A549 (cell line): ENCODE results near the gene DGKH. TPM values are rescaled to one million over a fixed set of nuclear protein-coding genes. Genes with fewer than 3 reads are reported as not detected.
A peak's percentile ranks its signal among the peaks of the same experiment; 100 is the strongest.

Source experiments
- ATAC-seq, 2 experiments: fragments of 200-7000 bp in 1 of 2; fragments of >200 bp in 1 of 2; cut with Nextera tagmentation in 1 of 2; cut with Tn5 transposase in 1 of 2; 3 replicates each; pipeline versions ENCODE4 v1.8.0 to v1.9.1; 2018 to 2020; ENCODE audit warnings: mild to moderate bottlenecking in 1 of 2, moderate library complexity in 1 of 2
- CTCF ChIA-PET: fragments of 300-600 bp; sonication (Branson Sonifier 250); formaldehyde crosslinking; extraction: SDS; loops from one replicate; lab custom pipeline; 2021; ENCODE audit warnings: antibody characterized with exemption, inconsistent platforms; lab: Yijun Ruan, JAX
- POLR2A ChIA-PET: fragments of 350-600 bp; formaldehyde crosslinking; extraction: SDS; loops from one replicate; lab custom pipeline; 2021; ENCODE audit warnings: antibody characterized with exemption, inconsistent platforms; lab: Yijun Ruan, JAX
- DNase-seq, 2 experiments: peaks; one replicate each; pipeline versions ENCODE4 v3.0.0 to v3.0.0-alpha.2; 2011 to 2016; ENCODE audit warnings: low read depth in 1 of 2, low spot score in 1 of 2
- FAIRE-seq: peaks from 2 replicates; lab custom pipeline; 2011; peaks lifted over from hg19 to GRCh38; lab: Jason Lieb, UNC
- H3K27ac ChIP-seq, 2 experiments: fragments of >200 bp; sonication (Bioruptor Twin); formaldehyde crosslinking; 3 replicates each; pipeline ENCODE4 v1.5.1; 2016 to 2017
- H3K4me1 ChIP-seq: fragments of >200 bp; sonication (Bioruptor Twin); formaldehyde crosslinking; 3 replicates; pipeline ENCODE4 v1.6.1; 2016
- H3K4me2 ChIP-seq: fragments of >200 bp; sonication (Bioruptor Twin); formaldehyde crosslinking; 3 replicates; pipeline ENCODE4 v1.6.1; 2016
- H3K4me3 ChIP-seq: fragments of >200 bp; sonication (Bioruptor Twin); formaldehyde crosslinking; 3 replicates; pipeline ENCODE4 v1.5.1; 2016
- H3K9me3 ChIP-seq: fragments of >200 bp; sonication (Bioruptor Twin); formaldehyde crosslinking; 3 replicates; pipeline ENCODE4 v1.6.1; 2016
- BHLHE40 ChIP-seq: IDR thresholded peaks from 2 replicates; pipeline ENCODE4 v1.6.1; 2012; ENCODE audit warnings: low read depth, low read length, inconsistent platforms
- CBX8 ChIP-seq: fragments of 200-600 bp; sonication (generic); IDR thresholded peaks from 2 replicates; pipeline ENCODE4 v1.6.1; 2016
- CEBPB ChIP-seq, 2 experiments: fragments of >200 bp in 1 of 2; sonication (Bioruptor Twin) in 1 of 2; formaldehyde crosslinking in 1 of 2; IDR thresholded peaks; 2 replicates each; pipeline ENCODE4 v1.6.1; 2012 to 2016
- CHD2 ChIP-seq: fragments of 150-350 bp; IDR thresholded peaks from 2 replicates; pipeline ENCODE4 v1.6.1; 2014; ENCODE audit warnings: low read length; ENCODE audit not compliant: partially characterized antibody
- EHF ChIP-seq: fragments of 250-450 bp; sonication (Bioruptor Pico); IDR thresholded peaks from 2 replicates; pipeline ENCODE4 v1.5.0; 2020; ENCODE audit warnings: mild to moderate bottlenecking
- FOSB ChIP-seq: fragments of 250-450 bp; sonication (Bioruptor Pico); IDR thresholded peaks from 2 replicates; pipeline ENCODE4 v1.5.0; 2020; ENCODE audit warnings: mild to moderate bottlenecking, moderate library complexity
- GATA3 ChIP-seq: IDR thresholded peaks from 2 replicates; pipeline ENCODE4 v1.6.1; 2012; ENCODE audit warnings: borderline replicate concordance
- HEYL ChIP-seq: fragments of 250-450 bp; sonication (Bioruptor Pico); IDR thresholded peaks from 2 replicates; pipeline ENCODE4 v1.8.0; 2021; ENCODE audit warnings: mild to moderate bottlenecking, moderate library complexity
- HOXA7 ChIP-seq: fragments of 250-450 bp; sonication (Bioruptor Pico); IDR thresholded peaks from 2 replicates; pipeline ENCODE4 v1.5.0; 2020; ENCODE audit warnings: mild to moderate bottlenecking, moderate library complexity
- JUN ChIP-seq, 2 experiments: fragments of >200 bp; sonication (Bioruptor Twin); formaldehyde crosslinking; IDR thresholded peaks; 2 replicates in 1 of 2; 3 replicates in 1 of 2; pipeline ENCODE4 v1.6.1; 2016 to 2017
- POLR2A ChIP-seq: IDR thresholded peaks from 2 replicates; pipeline ENCODE4 v1.6.1; 2012; ENCODE audit warnings: mild to moderate bottlenecking, low read length
- RAD21 ChIP-seq, 2 experiments: fragments of >200 bp in 1 of 2; sonication (Bioruptor Twin) in 1 of 2; formaldehyde crosslinking in 1 of 2; IDR thresholded peaks in 1 of 2; conservative IDR thresholded peaks in 1 of 2; 2 replicates in 1 of 2; 3 replicates in 1 of 2; pipeline ENCODE4 v1.6.1; 2012 to 2018; ENCODE audit warnings: inconsistent platforms in 1 of 2
- SMC3 ChIP-seq: fragments of >200 bp; sonication (Bioruptor Twin); formaldehyde crosslinking; IDR thresholded peaks from 3 replicates; pipeline ENCODE4 v1.6.1; 2018; ENCODE audit warnings: inconsistent platforms
- TFCP2L1 ChIP-seq: fragments of 250-450 bp; sonication (Bioruptor Pico); IDR thresholded peaks from 2 replicates; pipeline ENCODE4 v1.5.0; 2021; ENCODE audit warnings: mild to moderate bottlenecking
- WGBS: methylation state at CpG from one replicate; pipeline ENCODE4 v1.1.6; 2017; ENCODE audit errors: missing lambda C conversion rate; 5-methylcytosine and 5-hydroxymethylcytosine counted together
- polyA plus RNA-seq, 4 experiments: library from polyadenylated mRNA; depleted of rRNA in 3 of 4; stranded (reverse); fragments of >200 nt; fragmentation: RNase III in 1 of 4; extraction: RNeasy Plus Mini Kit Qiagen cat#74134 plus additional on column Dnase treatment in 1 of 4; gene quantifications; 2 replicates in 3 of 4; 3 replicates in 1 of 4; pipeline ENCODE4 v1.2.3, GENCODE V29; 2011 to 2017
- TF ChIP-seq, protein P1 (sequence below): fragments of >200 bp; sonication (Bioruptor Twin); formaldehyde crosslinking; IDR thresholded peaks from 3 replicates; pipeline ENCODE4 v1.5.1; 2016
- TF ChIP-seq, protein P2 (sequence below): IDR thresholded peaks from 2 replicates; pipeline ENCODE4 v1.6.1; 2012
- TF ChIP-seq, protein P3 (sequence below): fragments of >200 bp; sonication (Bioruptor Twin); formaldehyde crosslinking; IDR thresholded peaks from 3 replicates; pipeline ENCODE4 v1.6.1; 2016
- TF ChIP-seq, protein P4 (sequence below): fragments of 200-600 bp; sonication (generic); IDR thresholded peaks from 2 replicates; pipeline ENCODE4 v1.6.1; 2016; ENCODE audit warnings: antibody characterized with exemption, mild to moderate bottlenecking, moderate library complexity
- TF ChIP-seq, protein P5 (sequence below): fragments of 150-350 bp; IDR thresholded peaks from 2 replicates; pipeline ENCODE4 v1.6.1; 2014; ENCODE audit warnings: low read depth, mild to moderate bottlenecking, low read length
- TF ChIP-seq, protein P6 (sequence below): fragments of 450-650 bp; IDR thresholded peaks from 2 replicates; pipeline ENCODE4 v1.6.1; 2014; ENCODE audit warnings: antibody characterized with exemption

Gene DGKH
- polyA plus RNA-seq, 2 of the 4 experiments (the other 2 are of a cell fraction) = 3.8 to 6.7 TPM

DNA sequence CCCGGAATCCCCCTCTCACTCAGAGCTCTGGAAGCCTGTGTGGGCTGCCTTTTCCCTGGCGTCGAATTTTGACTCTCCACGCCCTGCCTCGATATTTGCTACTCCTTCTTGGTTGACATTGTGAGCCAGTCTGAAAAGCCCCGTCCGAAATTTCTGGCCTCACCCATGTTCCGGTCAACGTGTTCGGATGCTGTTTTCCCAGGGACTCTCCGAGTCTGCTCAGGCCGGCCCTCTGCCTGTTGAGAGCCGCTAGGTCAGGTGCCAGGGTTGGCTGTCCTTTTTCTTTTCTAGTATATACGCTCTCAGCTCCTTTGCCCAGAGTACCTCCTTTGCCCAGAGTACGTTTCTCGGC, 6.8 kb upstream of the DGKH start:
- FAIRE-seq (no peak), ATAC-seq (peak; percentile 74 to 84), DNase-seq (peak; percentile 61 to 72)
- Histone ChIP-seq H3K4me2 (peak overlapping the region; percentile 69), H3K4me1 (peaks cover 14% of the 10 kb centered on the region; the same call in 2 of the 3 replicates), H3K9me3 (peaks cover 2% of the 10 kb centered on the region; the same call in 1 of the 3 replicates), H3K4me3 (peak overlapping the region; percentile 63), H3K27ac (peak overlapping the region; percentile 84 to 100)
- WGBS = 3% methylated on average over 16 of the region's 16 CpGs
- ChIA-PET CTCF (interaction anchor here (0.7 to 4.0 kb wide), 10 partner anchors 62 to 374 kb away, joined by 3 to 24 read pairs (median 3); no protein-coding TSS in a partner anchor), POLR2A (interaction anchor here (1.1 to 2.1 kb wide), 2 partner anchors 81 to 373 kb away, joined by 5 to 9 read pairs; partner anchors contain the start of gene VWA8)
- TF ChIP-seq HOXA7 (CRISPR knock-in tag) (no peak), CBX8 (no peak), SMC3 (peak; percentile 52), EHF (no peak), RAD21 (conservative IDR thresholded peaks at IDR 0.05 in 1 of 2, IDR thresholded peaks at IDR 0.05 in 1 of 2) (peak in 1 of 2 experiments; percentile 2; a peak in 1 of 5 replicates)
- TF ChIP-seq, protein P1, sequence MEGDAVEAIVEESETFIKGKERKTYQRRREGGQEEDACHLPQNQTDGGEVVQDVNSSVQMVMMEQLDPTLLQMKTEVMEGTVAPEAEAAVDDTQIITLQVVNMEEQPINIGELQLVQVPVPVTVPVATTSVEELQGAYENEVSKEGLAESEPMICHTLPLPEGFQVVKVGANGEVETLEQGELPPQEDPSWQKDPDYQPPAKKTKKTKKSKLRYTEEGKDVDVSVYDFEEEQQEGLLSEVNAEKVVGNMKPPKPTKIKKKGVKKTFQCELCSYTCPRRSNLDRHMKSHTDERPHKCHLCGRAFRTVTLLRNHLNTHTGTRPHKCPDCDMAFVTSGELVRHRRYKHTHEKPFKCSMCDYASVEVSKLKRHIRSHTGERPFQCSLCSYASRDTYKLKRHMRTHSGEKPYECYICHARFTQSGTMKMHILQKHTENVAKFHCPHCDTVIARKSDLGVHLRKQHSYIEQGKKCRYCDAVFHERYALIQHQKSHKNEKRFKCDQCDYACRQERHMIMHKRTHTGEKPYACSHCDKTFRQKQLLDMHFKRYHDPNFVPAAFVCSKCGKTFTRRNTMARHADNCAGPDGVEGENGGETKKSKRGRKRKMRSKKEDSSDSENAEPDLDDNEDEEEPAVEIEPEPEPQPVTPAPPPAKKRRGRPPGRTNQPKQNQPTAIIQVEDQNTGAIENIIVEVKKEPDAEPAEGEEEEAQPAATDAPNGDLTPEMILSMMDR = peak; percentile 14; the same call in 1 of the 3 replicates
- TF ChIP-seq, protein P2, sequence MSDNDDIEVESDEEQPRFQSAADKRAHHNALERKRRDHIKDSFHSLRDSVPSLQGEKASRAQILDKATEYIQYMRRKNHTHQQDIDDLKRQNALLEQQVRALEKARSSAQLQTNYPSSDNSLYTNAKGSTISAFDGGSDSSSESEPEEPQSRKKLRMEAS = 0 out of 2 replicates have a peak, but pooled peaks have one; percentile 28
- TF ChIP-seq, protein P3, sequence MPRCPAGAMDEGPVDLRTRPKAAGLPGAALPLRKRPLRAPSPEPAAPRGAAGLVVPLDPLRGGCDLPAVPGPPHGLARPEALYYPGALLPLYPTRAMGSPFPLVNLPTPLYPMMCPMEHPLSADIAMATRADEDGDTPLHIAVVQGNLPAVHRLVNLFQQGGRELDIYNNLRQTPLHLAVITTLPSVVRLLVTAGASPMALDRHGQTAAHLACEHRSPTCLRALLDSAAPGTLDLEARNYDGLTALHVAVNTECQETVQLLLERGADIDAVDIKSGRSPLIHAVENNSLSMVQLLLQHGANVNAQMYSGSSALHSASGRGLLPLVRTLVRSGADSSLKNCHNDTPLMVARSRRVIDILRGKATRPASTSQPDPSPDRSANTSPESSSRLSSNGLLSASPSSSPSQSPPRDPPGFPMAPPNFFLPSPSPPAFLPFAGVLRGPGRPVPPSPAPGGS = no peak

DNA sequence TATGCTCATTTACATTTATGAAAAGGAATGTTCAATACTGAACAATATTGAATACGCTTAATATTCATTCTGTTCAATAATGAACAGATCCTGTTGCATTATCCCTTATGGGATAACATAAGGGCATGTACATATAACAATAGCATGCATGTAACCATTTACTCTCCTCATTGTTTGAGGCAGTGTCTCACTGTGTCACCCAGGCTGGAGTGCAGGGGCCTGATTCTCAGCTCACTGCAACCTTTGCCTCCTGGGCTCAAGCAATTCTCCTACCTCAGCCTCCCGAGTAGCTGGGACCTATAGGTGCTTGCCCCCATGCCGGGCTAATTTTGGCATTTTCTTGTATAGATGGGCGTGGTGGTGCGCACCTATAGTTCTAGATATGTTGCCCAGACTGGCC, 4.8 kb upstream of the DGKH start:
- Histone ChIP-seq H3K4me2 (no peak overlapping the region), H3K9me3 (no peaks in the 10 kb centered on the region), H3K27ac (no peak overlapping the region), H3K4me1 (peaks cover 20% of the 10 kb centered on the region; the same call in 2 of the 3 replicates), H3K4me3 (no peak overlapping the region)
- FAIRE-seq (no peak), ATAC-seq (no peak), DNase-seq (no peak)
- WGBS = 92% methylated on average over 5 of the region's 5 CpGs
- ChIA-PET POLR2A (no interaction called here), CTCF (interaction anchor here (4.0 kb wide), 1 partner anchor 376 kb away, joined by 24 read pairs; no protein-coding TSS in a partner anchor)
- no peak for TF ChIP-seq HEYL (CRISPR knock-in tag)
- TF ChIP-seq CEBPB (IDR thresholded peaks at IDR 0.05) = no peak
- TF ChIP-seq FOSB (CRISPR knock-in tag) = no peak
- TF ChIP-seq, protein P4, sequence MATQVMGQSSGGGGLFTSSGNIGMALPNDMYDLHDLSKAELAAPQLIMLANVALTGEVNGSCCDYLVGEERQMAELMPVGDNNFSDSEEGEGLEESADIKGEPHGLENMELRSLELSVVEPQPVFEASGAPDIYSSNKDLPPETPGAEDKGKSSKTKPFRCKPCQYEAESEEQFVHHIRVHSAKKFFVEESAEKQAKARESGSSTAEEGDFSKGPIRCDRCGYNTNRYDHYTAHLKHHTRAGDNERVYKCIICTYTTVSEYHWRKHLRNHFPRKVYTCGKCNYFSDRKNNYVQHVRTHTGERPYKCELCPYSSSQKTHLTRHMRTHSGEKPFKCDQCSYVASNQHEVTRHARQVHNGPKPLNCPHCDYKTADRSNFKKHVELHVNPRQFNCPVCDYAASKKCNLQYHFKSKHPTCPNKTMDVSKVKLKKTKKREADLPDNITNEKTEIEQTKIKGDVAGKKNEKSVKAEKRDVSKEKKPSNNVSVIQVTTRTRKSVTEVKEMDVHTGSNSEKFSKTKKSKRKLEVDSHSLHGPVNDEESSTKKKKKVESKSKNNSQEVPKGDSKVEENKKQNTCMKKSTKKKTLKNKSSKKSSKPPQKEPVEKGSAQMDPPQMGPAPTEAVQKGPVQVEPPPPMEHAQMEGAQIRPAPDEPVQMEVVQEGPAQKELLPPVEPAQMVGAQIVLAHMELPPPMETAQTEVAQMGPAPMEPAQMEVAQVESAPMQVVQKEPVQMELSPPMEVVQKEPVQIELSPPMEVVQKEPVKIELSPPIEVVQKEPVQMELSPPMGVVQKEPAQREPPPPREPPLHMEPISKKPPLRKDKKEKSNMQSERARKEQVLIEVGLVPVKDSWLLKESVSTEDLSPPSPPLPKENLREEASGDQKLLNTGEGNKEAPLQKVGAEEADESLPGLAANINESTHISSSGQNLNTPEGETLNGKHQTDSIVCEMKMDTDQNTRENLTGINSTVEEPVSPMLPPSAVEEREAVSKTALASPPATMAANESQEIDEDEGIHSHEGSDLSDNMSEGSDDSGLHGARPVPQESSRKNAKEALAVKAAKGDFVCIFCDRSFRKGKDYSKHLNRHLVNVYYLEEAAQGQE = no peak
- TF ChIP-seq GATA3 = no peak

DNA sequence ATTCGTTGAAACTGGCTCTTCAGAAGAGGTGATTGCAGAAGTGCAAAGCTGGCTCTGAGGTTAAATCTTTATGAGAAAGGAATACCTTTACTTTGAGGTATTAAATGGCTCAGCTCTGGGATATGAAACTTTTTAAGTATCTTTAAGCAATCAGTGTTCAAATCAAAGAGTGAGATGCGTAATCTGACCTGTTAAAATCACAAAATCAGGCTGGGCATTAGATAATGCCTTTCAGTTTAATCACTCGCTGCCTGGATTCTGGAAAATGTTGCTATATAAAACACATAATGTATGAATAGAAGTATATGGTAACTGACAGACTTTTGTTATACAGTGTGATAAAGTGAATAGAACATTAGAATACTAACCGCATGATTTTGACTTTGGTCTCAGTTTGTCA, 2.0 kb upstream of the DGKH start:
- WGBS = 87% methylated on average over 4 of the region's 4 CpGs
- Histone ChIP-seq H3K4me2 (peak overlapping the region; percentile 85; the same call in 2 of the 3 replicates), H3K4me1 (peaks cover 26% of the 10 kb centered on the region), H3K9me3 (no peaks in the 10 kb centered on the region), H3K4me3 (no peak overlapping the region), H3K27ac (no peak overlapping the region; a peak in 1 of 6 replicates)
- ATAC-seq (no peak), FAIRE-seq (no peak), DNase-seq (no peak)
- CTCF ChIA-PET = interaction anchor here (1.1 kb wide), 1 partner anchor 992 kb away, joined by 3 read pairs; no protein-coding TSS in a partner anchor
- POLR2A ChIA-PET = interaction anchor here (1.8 kb wide), 1 partner anchor 225 kb away, joined by 4 read pairs; no protein-coding TSS in a partner anchor
- TF ChIP-seq JUN (IDR thresholded peaks at IDR 0.05) (no peak), BHLHE40 (no peak), HOXA7 (CRISPR knock-in tag) (no peak), CHD2 (no peak), POLR2A (no peak), TFCP2L1 (no peak)
- TF ChIP-seq, protein P5, sequence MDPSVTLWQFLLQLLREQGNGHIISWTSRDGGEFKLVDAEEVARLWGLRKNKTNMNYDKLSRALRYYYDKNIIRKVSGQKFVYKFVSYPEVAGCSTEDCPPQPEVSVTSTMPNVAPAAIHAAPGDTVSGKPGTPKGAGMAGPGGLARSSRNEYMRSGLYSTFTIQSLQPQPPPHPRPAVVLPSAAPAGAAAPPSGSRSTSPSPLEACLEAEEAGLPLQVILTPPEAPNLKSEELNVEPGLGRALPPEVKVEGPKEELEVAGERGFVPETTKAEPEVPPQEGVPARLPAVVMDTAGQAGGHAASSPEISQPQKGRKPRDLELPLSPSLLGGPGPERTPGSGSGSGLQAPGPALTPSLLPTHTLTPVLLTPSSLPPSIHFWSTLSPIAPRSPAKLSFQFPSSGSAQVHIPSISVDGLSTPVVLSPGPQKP = no peak
- TF ChIP-seq, protein P6, sequence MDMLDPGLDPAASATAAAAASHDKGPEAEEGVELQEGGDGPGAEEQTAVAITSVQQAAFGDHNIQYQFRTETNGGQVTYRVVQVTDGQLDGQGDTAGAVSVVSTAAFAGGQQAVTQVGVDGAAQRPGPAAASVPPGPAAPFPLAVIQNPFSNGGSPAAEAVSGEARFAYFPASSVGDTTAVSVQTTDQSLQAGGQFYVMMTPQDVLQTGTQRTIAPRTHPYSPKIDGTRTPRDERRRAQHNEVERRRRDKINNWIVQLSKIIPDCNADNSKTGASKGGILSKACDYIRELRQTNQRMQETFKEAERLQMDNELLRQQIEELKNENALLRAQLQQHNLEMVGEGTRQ = no peak
- TF ChIP-seq, protein P4 = no peak
